GM23248 (cell line): ENCODE measurements around the gene HOXC9. TPM values are rescaled to one million over a fixed set of nuclear protein-coding genes. Genes with fewer than 3 reads are reported as not detected.

ENCODE experiments used
- DNase-seq: peaks from one replicate; pipeline ENCODE4 v3.0.0-alpha.2; 2015
- H2AFZ ChIP-seq: fragments of 200-600 bp; sonication (generic); 2 replicates; pipeline ENCODE4 v1.6.1; 2016; ENCODE audit warnings: antibody characterized with exemption
- H3F3A ChIP-seq: fragments of 200-600 bp; sonication (generic); 2 replicates; pipeline ENCODE4 v1.6.1; 2016; ENCODE audit warnings: mild to moderate bottlenecking, antibody characterized with exemption, mixed run types; ENCODE audit not compliant: insufficient read depth
- H3K27ac ChIP-seq: fragments of 200-600 bp; sonication (generic); 2 replicates; pipeline ENCODE4 v1.5.1; 2016; ENCODE audit warnings: mild to moderate bottlenecking
- H3K27me3 ChIP-seq: fragments of 200-600 bp; sonication (generic); replicated peaks from 2 replicates; pipeline ENCODE4 v1.6.1; 2016; ENCODE audit warnings: mild to moderate bottlenecking; ENCODE audit not compliant: insufficient read depth
- H3K36me3 ChIP-seq: fragments of 200-600 bp; sonication (generic); 2 replicates; pipeline ENCODE4 v1.6.1; 2016; ENCODE audit warnings: low read depth, mild to moderate bottlenecking
- H3K4me1 ChIP-seq: fragments of 200-600 bp; sonication (generic); 2 replicates; pipeline ENCODE4 v1.6.1; 2016; ENCODE audit warnings: mild to moderate bottlenecking; ENCODE audit not compliant: insufficient read depth
- H3K4me2 ChIP-seq: fragments of 200-600 bp; sonication (generic); one replicate; pipeline ENCODE4 v1.6.1; 2016; ENCODE audit warnings: mild to moderate bottlenecking; ENCODE audit not compliant: unreplicated experiment
- H3K4me3 ChIP-seq: fragments of 200-600 bp; sonication (generic); 2 replicates; pipeline ENCODE4 v1.5.1; 2016; ENCODE audit warnings: mild to moderate bottlenecking
- H3K79me2 ChIP-seq: fragments of 200-600 bp; sonication (generic); 2 replicates; pipeline ENCODE4 v1.6.1; 2016; ENCODE audit warnings: mild to moderate bottlenecking; ENCODE audit not compliant: insufficient read depth
- H3K9ac ChIP-seq: fragments of 200-600 bp; sonication (generic); 2 replicates; pipeline ENCODE4 v1.6.1; 2016; ENCODE audit warnings: mild to moderate bottlenecking
- H3K9me2 ChIP-seq: fragments of 200-600 bp; sonication (generic); 2 replicates; pipeline ENCODE4 v1.6.1; 2016; ENCODE audit warnings: mixed run types, mild to moderate bottlenecking, moderate library complexity; ENCODE audit not compliant: insufficient read depth
- H3K9me3 ChIP-seq: fragments of 200-600 bp; sonication (generic); one replicate; pipeline ENCODE4 v1.6.1; 2017; ENCODE audit warnings: low read depth
- H4K20me1 ChIP-seq: fragments of 200-600 bp; sonication (generic); 2 replicates; pipeline ENCODE4 v1.6.0; 2016; ENCODE audit not compliant: insufficient read depth
- EZH2 ChIP-seq: fragments of 200-600 bp; sonication (generic); IDR thresholded peaks from 2 replicates; pipeline ENCODE4 v1.6.1; 2018; ENCODE audit warnings: antibody characterized with exemption, mild to moderate bottlenecking; ENCODE audit not compliant: insufficient read depth, poor library complexity, severe bottlenecking
- EZH2phosphoT487 ChIP-seq: fragments of 200-600 bp; sonication (generic); IDR thresholded peaks from 2 replicates; pipeline ENCODE4 v1.6.1; 2018; ENCODE audit warnings: antibody characterized with exemption, moderate library complexity, mild to moderate bottlenecking, low read depth; ENCODE audit not compliant: insufficient read depth
- WGBS, 2 experiments: methylation state at CpG; one replicate each; pipeline ENCODE4 v1.1.6; 2015 to 2017; ENCODE audit warnings: low lambda C conversion rate in 2 of 2, low coverage in 1 of 2; ENCODE audit errors: missing lambda C conversion rate in 2 of 2; 5-methylcytosine and 5-hydroxymethylcytosine counted together
- in situ Hi-C: fragments of 300-500 bp; cut with MboI; formaldehyde crosslinking; loops from 2 replicates; pipeline ENCODE4 v1.15.0; 2020
- microRNA counts: library from miRNA; unstranded; fragments of <30 nt; microRNA quantifications from one replicate; lab custom pipeline; 2016
- microRNA-seq: library from miRNA; unstranded; fragments of <30 nt; microRNA quantifications from one replicate; pipeline ENCODE4, GENCODE V29; 2016; ENCODE audit warnings: borderline number of aligned reads
- polyA plus RNA-seq: library from polyadenylated mRNA; unstranded; fragments of >200 nt; fragmentation: Nextera tagmentation; extraction: Ambion mirVana; gene quantifications from 2 replicates; pipeline ENCODE4 v1.2.1, GENCODE V29; 2016
- small RNA-seq: library from RNA; depleted of rRNA; stranded (forward); fragments of <200 nt; gene quantifications from one replicate; pipeline ENCODE3, GENCODE V24; 2014; ENCODE audit warnings: low read depth, low replicate concordance
- total RNA-seq: library from RNA; depleted of rRNA; stranded (reverse); fragments of >200 nt; shearing (Covaris generic); gene quantifications from 2 replicates; pipeline ENCODE4 v1.2.3, GENCODE V29; 2014; rRNA removed

Gene HOXC9
- total and polyA plus RNA-seq, 2 experiments from 2014 or later, result 2.5 to 5.5 TPM

GRCh38 chr12:54052438-54053002, 52.6 kb downstream of the HOXC9 start:
- Histone ChIP-seq H3K4me2 (peak overlapping the region; percentile 100), H3K9me2 (no peaks in the 10 kb centered on the region), H3K9ac (peak overlapping the region; percentile 89), H3F3A (no peaks in the 10 kb centered on the region), H3K36me3 (no peaks in the 10 kb centered on the region), H4K20me1 (no peaks in the 10 kb centered on the region), H2AFZ (peak overlapping the region; percentile 98), H3K9me3 (no peaks in the 10 kb centered on the region), H3K4me3 (peak overlapping the region; percentile 93), H3K79me2 (peaks cover 33% of the 10 kb centered on the region), H3K27me3 (no peaks in the 10 kb centered on the region), H3K27ac (peak overlapping the region; percentile 46), H3K4me1 (peaks cover 16% of the 10 kb centered on the region)
- 53 to 63% methylated on average over 8 to 10 of the region's 10 CpGs for WGBS, 2 experiments
- peak; percentile 61 for DNase-seq
- TF ChIP-seq EZH2, result no peak
- TF ChIP-seq EZH2phosphoT487, result no peak
- in situ Hi-C loops, result no loop called here

MicroRNAs encoded within 50 kb of the gene (microRNA counts, 767-probe panel; counts per million panel counts)
- microRNA hsa-miR-196a-5p (lab: Ali Mortazavi, UCI) (447 counts per million, percentile 86 among the panel's probes with 10 or more counts), microRNA hsa-miR-615-3p (lab: Ali Mortazavi, UCI) (447 counts per million, percentile 86 among the panel's probes with 10 or more counts), microRNA hsa-miR-615-5p (lab: Ali Mortazavi, UCI) (447 counts per million, percentile 86 among the panel's probes with 10 or more counts)

Small RNA genes within 50 kb of the gene (microRNA-seq; reads per million reads assigned to microRNA genes)
- gene MIR196A2 (3.6 reads per million), gene MIR615 (2,425 reads per million, percentile 85 among the genes with 10 or more reads in this experiment)

Small RNA genes within 50 kb of the gene (small RNA-seq; reads per million reads assigned to genes)
- gene AC012531.3, result not detected
- not detected for gene AC012531.4
- gene HOXC5, result not detected
- not detected for gene MIR196A2
- gene MIR615, result 0.62 reads per million, percentile 11 among the genes with 10 or more reads in this experiment
- not detected for gene RF01905
- gene RF01906, result not detected

Other genes starting within 250 kb of the HOXC9 start
- gene CISTR, start 248.2 kb upstream of the HOXC9 start, total RNA-seq, result not detected in 2 replicates
- gene CISTR, start 248.2 kb upstream of the HOXC9 start, polyA plus RNA-seq, result not detected in 2 replicates
- gene HOXC13, start 61.3 kb upstream of the HOXC9 start, total RNA-seq, result not detected in 2 replicates
- gene HOXC13, start 61.3 kb upstream of the HOXC9 start, polyA plus RNA-seq, result not detected in 2 replicates
- gene HOXC12, start 45.3 kb upstream of the HOXC9 start, total RNA-seq, result not detected in 2 replicates
- gene HOXC12, start 45.3 kb upstream of the HOXC9 start, polyA plus RNA-seq, result not detected in 2 replicates
- not detected in 2 replicates for gene HOXC11, start 27.0 kb upstream of the HOXC9 start, total RNA-seq
- not detected in 2 replicates for gene HOXC11, start 27.0 kb upstream of the HOXC9 start, polyA plus RNA-seq
- not detected in 2 replicates for gene HOTAIR, start 25.2 kb upstream of the HOXC9 start, total RNA-seq
- not detected in 2 replicates for gene HOTAIR, start 25.2 kb upstream of the HOXC9 start, polyA plus RNA-seq
- not detected in 2 replicates for gene HOXC10, start 15.0 kb upstream of the HOXC9 start, total RNA-seq
- not detected in 2 replicates for gene HOXC10, start 15.0 kb upstream of the HOXC9 start, polyA plus RNA-seq
- gene HOXC8, start 8.8 kb downstream of the HOXC9 start, total RNA-seq, result 3.8 and 11.3 TPM in 2 replicates
- 16.7 and 20.8 TPM in 2 replicates for gene HOXC8, start 8.8 kb downstream of the HOXC9 start, polyA plus RNA-seq
- 3.6 and 4.9 TPM in 2 replicates for gene HOXC6, start 28.3 kb downstream of the HOXC9 start, total RNA-seq
- 19.9 and 20.5 TPM in 2 replicates for gene HOXC6, start 28.3 kb downstream of the HOXC9 start, polyA plus RNA-seq
- 1.1 and 1.8 TPM in 2 replicates for gene HOXC5, start 32.9 kb downstream of the HOXC9 start, total RNA-seq
- gene HOXC5, start 32.9 kb downstream of the HOXC9 start, polyA plus RNA-seq, result 0.65 and 1.3 TPM in 2 replicates
- 2.2 and 3.4 TPM in 2 replicates for gene HOXC4, start 53.7 kb downstream of the HOXC9 start, total RNA-seq
- 2.3 and 3.1 TPM in 2 replicates for gene HOXC4, start 53.7 kb downstream of the HOXC9 start, polyA plus RNA-seq
- gene SMUG1, start 188.8 kb downstream of the HOXC9 start, total RNA-seq, result 34.5 and 38.2 TPM in 2 replicates
- gene SMUG1, start 188.8 kb downstream of the HOXC9 start, polyA plus RNA-seq, result 48.5 and 49.5 TPM in 2 replicates